Liver (tissue), 9 donors: Measurements from ENCODE around the gene CASQ1. TPM values are rescaled to one million over a fixed set of nuclear protein-coding genes. Genes with fewer than 3 reads are reported as not detected.
A peak's percentile ranks its signal among the peaks of the same experiment; 100 is the strongest.

Experiments used
- DNase-seq: peaks from one replicate; pipeline ENCODE4 v3.0.0-alpha.2; 2017; ENCODE audit warnings: low spot score
- H3K27ac ChIP-seq, 2 donors: one replicate each; pipeline ENCODE4 v1.7.0; 2013; ENCODE audit warnings: inconsistent platforms in 2 of 2, low read length in 2 of 2, control low read depth in 1 of 2, low read depth in 1 of 2, mild to moderate bottlenecking in 1 of 2
- H3K27me3 ChIP-seq, 4 donors: one replicate each; pipeline versions ENCODE4 v1.6.1 to v1.7.0; 2013; ENCODE audit warnings: low read length in 3 of 4, inconsistent platforms in 1 of 4, mild to moderate bottlenecking in 1 of 4, moderate library complexity in 1 of 4; ENCODE audit not compliant: control insufficient read depth in 4 of 4, insufficient read depth in 4 of 4
- H3K36me3 ChIP-seq, 4 donors: one replicate each; pipeline versions ENCODE4 v1.6.1 to v1.7.0; 2013; ENCODE audit warnings: low read length in 3 of 4, mild to moderate bottlenecking in 3 of 4, low read depth in 1 of 4, moderate library complexity in 1 of 4; ENCODE audit not compliant: control insufficient read depth in 4 of 4, insufficient read depth in 3 of 4
- H3K4me1 ChIP-seq, 4 donors: one replicate each; pipeline versions ENCODE4 v1.6.1 to v1.7.0; 2013; ENCODE audit warnings: low read length in 3 of 4, mild to moderate bottlenecking in 3 of 4, moderate library complexity in 1 of 4; ENCODE audit not compliant: control insufficient read depth in 4 of 4, insufficient read depth in 4 of 4
- H3K4me3 ChIP-seq, 3 donors: one replicate each; pipeline versions ENCODE4 v1.6.1 to v1.7.0; 2013; ENCODE audit warnings: low read length in 3 of 3, control low read depth in 1 of 3, low read depth in 1 of 3, mild to moderate bottlenecking in 1 of 3
- H3K9ac ChIP-seq, 2 donors: one replicate each; pipeline ENCODE4 v1.7.0; 2013; ENCODE audit warnings: low read length in 2 of 2, mild to moderate bottlenecking in 2 of 2, moderate library complexity in 2 of 2, control low read depth in 1 of 2, low read depth in 1 of 2
- H3K9me3 ChIP-seq, 4 donors: one replicate each; pipeline versions ENCODE4 v1.6.1 to v1.7.0; 2013; ENCODE audit warnings: low read length in 3 of 4; ENCODE audit not compliant: control insufficient read depth in 4 of 4
- CTCF ChIP-seq: fragments of 150-350 bp; IDR thresholded peaks from 2 replicates; pipeline ENCODE4 v1.5.1; 2017; ENCODE audit warnings: improper control_type of control experiment, low read depth, low read length; ENCODE audit not compliant: missing input control
- EGR1 ChIP-seq, 2 donors: IDR thresholded peaks; 2 replicates each; pipeline ENCODE4 v1.6.1; 2016 to 2018; ENCODE audit warnings: antibody characterized with exemption in 2 of 2, low read depth in 2 of 2
- FOXA1 ChIP-seq: IDR thresholded peaks from 2 replicates; pipeline ENCODE4 v1.6.1; 2016; ENCODE audit warnings: antibody characterized with exemption
- FOXA2 ChIP-seq: IDR thresholded peaks from 2 replicates; pipeline ENCODE4 v1.6.1; 2016; ENCODE audit warnings: antibody characterized with exemption
- HNF4A ChIP-seq, 2 donors: conservative IDR thresholded peaks; 2 replicates each; pipeline ENCODE4 v1.6.1; 2016; ENCODE audit warnings: antibody characterized with exemption in 2 of 2, mild to moderate bottlenecking in 2 of 2
- HNF4G ChIP-seq: IDR thresholded peaks from 2 replicates; pipeline ENCODE4 v1.6.1; 2016; ENCODE audit warnings: antibody characterized with exemption
- JUND ChIP-seq, 2 donors: IDR thresholded peaks; 2 replicates each; pipeline ENCODE4 v1.6.1; 2016; ENCODE audit warnings: antibody characterized with exemption in 2 of 2
- NR2F2 ChIP-seq: IDR thresholded peaks from 2 replicates; pipeline ENCODE4 v1.6.1; 2016; ENCODE audit warnings: antibody characterized with exemption
- RAD21 ChIP-seq, 2 donors: IDR thresholded peaks; 2 replicates each; pipeline ENCODE4 v1.6.1; 2016; ENCODE audit warnings: antibody characterized with exemption in 2 of 2, mild to moderate bottlenecking in 2 of 2
- RXRA ChIP-seq, 2 donors: IDR thresholded peaks; 2 replicates each; pipeline ENCODE4 v1.6.1; 2017 to 2018; ENCODE audit warnings: antibody characterized with exemption in 2 of 2, mild to moderate bottlenecking in 1 of 2
- SP1 ChIP-seq: IDR thresholded peaks from 2 replicates; pipeline ENCODE4 v1.6.1; 2018; ENCODE audit warnings: antibody characterized with exemption, mild to moderate bottlenecking
- TAF1 ChIP-seq: conservative IDR thresholded peaks from 2 replicates; pipeline ENCODE4 v1.6.1; 2016; ENCODE audit warnings: antibody characterized with exemption, mild to moderate bottlenecking
- YY1 ChIP-seq: IDR thresholded peaks from 2 replicates; pipeline ENCODE4 v1.6.1; 2016; ENCODE audit warnings: antibody characterized with exemption, mild to moderate bottlenecking
- ZBTB33 ChIP-seq: IDR thresholded peaks from 2 replicates; pipeline ENCODE4 v1.6.1; 2016; ENCODE audit warnings: antibody characterized with exemption
- WGBS: extraction: QIAGEN DNeasy Blood & Tissue Kit; methylation state at CpG from one replicate; pipeline ENCODE4 v1.1.7; 2013; 5-methylcytosine and 5-hydroxymethylcytosine counted together
- polyA plus RNA-seq, 2 donors: library from polyadenylated mRNA; stranded (reverse) in 1 of 2; unstranded in 1 of 2; fragments of 200-250 nt in 1 of 2; fragments of >200 nt in 1 of 2; fragmentation: Nextera tagmentation in 1 of 2; extraction: Ambion mirVana in 1 of 2; gene quantifications; one replicate each; pipeline versions ENCODE4 v1.2.1 to v1.2.3, GENCODE V29; 2013 to 2015
- total RNA-seq, 2 donors: library from RNA; depleted of rRNA; stranded (reverse); fragments of >200 nt; gene quantifications; one replicate each; pipeline ENCODE4 v1.2.3, GENCODE V29; 2014
- donor health status: healthy.
- donor health status: healthy.
- donor health status: healthy.
- donor health status: healthy.
- donor health status: healthy.

Gene CASQ1
- total and polyA plus RNA-seq, 4 donors, result not detected

- no peak for TF ChIP-seq CTCF
Measured at GRCh38 chr1:160238408-160238807, 48.0 kb downstream of the CASQ1 start (continued).

- Histone ChIP-seq H3K36me3 (peaks cover 7 to 37% (median 30%) of the 10 kb centered on the region in 4 donors), H3K4me1 (peaks cover 0 to 45% (median 40%) of the 10 kb centered on the region in 4 donors), H3K27me3 (no peaks in the 10 kb centered on the region), H3K9ac (no peak overlapping the region), H3K9me3 (no peaks in the 10 kb centered on the region), H3K27ac (no peak overlapping the region), H3K4me3 (no peak overlapping the region)
- no peak for DNase-seq
- TF ChIP-seq HNF4A (conservative IDR thresholded peaks at IDR 0.05) (peak in 1 of 2 donors; percentile 13), YY1 (no peak)
- 89% methylated on average over 24 of the region's 24 CpGs for WGBS
Measured at GRCh38 chr1:160239582-160240299, 49.4 kb downstream of the CASQ1 start.

- Histone ChIP-seq H3K9me3 (no peaks in the 10 kb centered on the region), H3K36me3 (peaks cover 2 to 14% (median 9%) of the 10 kb centered on the region in 4 donors), H3K9ac (no peak overlapping the region), H3K4me1 (peaks cover 3 to 61% (median 55%) of the 10 kb centered on the region in 4 donors), H3K27ac (no peak overlapping the region), H3K27me3 (no peaks in the 10 kb centered on the region), H3K4me3 (no peak overlapping the region)
- TF ChIP-seq NR2F2, result no peak
- DNase-seq, result no peak
Measured at GRCh38 chr1:160243767-160244166, 53.4 kb downstream of the CASQ1 start.

GRCh38 chr1:160244209-160244608 lies 53.8 kb downstream of the CASQ1 start:
- H3K27ac ChIP-seq, result no peak overlapping the region
- no peak for TF ChIP-seq NR2F2
- TF ChIP-seq HNF4A (conservative IDR thresholded peaks at IDR 0.05), result no peak
- TF ChIP-seq HNF4G, result no peak
- no peak for TF ChIP-seq YY1
- no peak for TF ChIP-seq RXRA (IDR thresholded peaks at IDR 0.05)
- no peak for TF ChIP-seq JUND (IDR thresholded peaks at IDR 0.05)
- TF ChIP-seq EGR1 (IDR thresholded peaks at IDR 0.05; ENCODE audit: low read depth in 2 of 2), result no peak
- TF ChIP-seq FOXA1, result no peak
- peaks cover 2 to 13% (median 9%) of the 10 kb centered on the region in 4 donors for H3K36me3 ChIP-seq
- DNase-seq, result no peak
- H3K4me3 ChIP-seq, result no peak overlapping the region
- no peak overlapping the region for H3K9ac ChIP-seq
- H3K4me1 ChIP-seq, result peaks cover 3 to 57% (median 50%) of the 10 kb centered on the region in 4 donors
- H3K9me3 ChIP-seq, result no peaks in the 10 kb centered on the region
- 51% methylated on average over 1 of the region's 1 CpG for WGBS
- H3K27me3 ChIP-seq, result no peaks in the 10 kb centered on the region

- Histone ChIP-seq H3K4me1 (peaks cover 3 to 51% (median 45%) of the 10 kb centered on the region in 4 donors), H3K4me3 (no peak overlapping the region), H3K36me3 (peaks cover 0 to 2% (median 1%) of the 10 kb centered on the region in 4 donors), H3K27me3 (no peaks in the 10 kb centered on the region), H3K9ac (no peak overlapping the region), H3K9me3 (no peaks in the 10 kb centered on the region), H3K27ac (no peak overlapping the region)
- TF ChIP-seq EGR1 (IDR thresholded peaks at IDR 0.05; ENCODE audit: low read depth in 2 of 2), result no peak
- no peak for TF ChIP-seq HNF4A (conservative IDR thresholded peaks at IDR 0.05)
- no peak for TF ChIP-seq FOXA2
- no peak for TF ChIP-seq HNF4G
- TF ChIP-seq SP1, result no peak
- TF ChIP-seq RXRA (IDR thresholded peaks at IDR 0.05), result no peak
- TF ChIP-seq RAD21 (IDR thresholded peaks at IDR 0.05), result no peak
- no peak for TF ChIP-seq JUND (IDR thresholded peaks at IDR 0.05)
- no peak for TF ChIP-seq TAF1
- no peak for TF ChIP-seq ZBTB33
- TF ChIP-seq YY1, result no peak
- no peak for TF ChIP-seq NR2F2
- 93% methylated on average over 1 of the region's 1 CpG for WGBS
- DNase-seq, result no peak
Measured at GRCh38 chr1:160245434-160245833, 55.1 kb downstream of the CASQ1 start.
